Stomach (tissue), 9 donors: Measurements from ENCODE around the gene MIR17HG. TPM values are rescaled to one million over a fixed set of nuclear protein-coding genes. Genes with fewer than 3 reads are reported as not detected.

Experiments
- DNase-seq, 2 donors: peaks; one replicate each; pipeline versions ENCODE4 v3.0.0 to v3.0.0-alpha.2; 2013 to 2019
- H3K27ac ChIP-seq, 5 donors: fragments of 200-600 bp in 4 of 5; sonication (generic) in 4 of 5; one replicate each; pipeline ENCODE4 v1.5.1; 2013 to 2019; ENCODE audit warnings: mild to moderate bottlenecking in 1 of 5, moderate library complexity in 1 of 5
- H3K27me3 ChIP-seq, 3 donors: fragments of 200-600 bp; sonication (generic); one replicate each; pipeline ENCODE4 v1.5.1; 2017 to 2019; ENCODE audit warnings: mixed run types in 1 of 3
- H3K36me3 ChIP-seq, 4 donors: fragments of 200-600 bp; sonication (generic); 1 replicate in 3 of 4; 2 replicates in 1 of 4; pipeline ENCODE4 v1.5.1; 2016 to 2019
- H3K4me1 ChIP-seq, 4 donors: fragments of 200-600 bp; sonication (generic); one replicate each; pipeline ENCODE4 v1.5.1; 2016 to 2019
- H3K4me3 ChIP-seq, 4 donors: fragments of 200-600 bp; sonication (generic) in 3 of 4; one replicate each; pipeline ENCODE4 v1.5.1; 2016 to 2019; ENCODE audit warnings: mild to moderate bottlenecking in 1 of 4
- H3K9me3 ChIP-seq, 4 donors: fragments of 200-600 bp; sonication (generic); one replicate each; pipeline ENCODE4 v1.5.1; 2016 to 2019
- EP300 ChIP-seq: sonication (generic); formaldehyde crosslinking; IDR thresholded peaks from one replicate; pipeline ENCODE4 v1.6.1; 2017; ENCODE audit warnings: antibody characterized with exemption
- POLR2A ChIP-seq, 4 donors: fragments of 450-650 bp; IDR thresholded peaks; one replicate each; pipeline ENCODE4 v1.6.1; 2016; ENCODE audit warnings: antibody characterized with exemption in 4 of 4, control low read depth in 2 of 4, mild to moderate bottlenecking in 1 of 4, moderate library complexity in 1 of 4
- POLR2AphosphoS5 ChIP-seq, 3 donors: sonication (generic); formaldehyde crosslinking; IDR thresholded peaks; one replicate each; pipeline ENCODE4 v1.6.1; 2016; ENCODE audit warnings: antibody characterized with exemption in 3 of 3
- WGBS, 5 donors: extraction: QIAGEN DNeasy Blood & Tissue Kit in 3 of 5; methylation state at CpG; one replicate each; pipeline versions ENCODE4 v1.1.5 to v1.1.7; 2013 to 2018; 5-methylcytosine and 5-hydroxymethylcytosine counted together
- intact Hi-C: fragments of 100-400 bp; cut with DNase I; formaldehyde crosslinking; loops from one replicate; pipeline ENCODE4 v1.15.1; 2023; ENCODE audit warnings: low total_unique reads
- polyA plus RNA-seq, 3 donors: library from polyadenylated mRNA; stranded (reverse); fragments of 200-250 nt; gene quantifications; one replicate each; pipeline ENCODE4 v1.2.3, GENCODE V29; 2013
- total RNA-seq, 5 donors: library from RNA; depleted of rRNA; stranded (reverse); fragments of >200 nt; gene quantifications; one replicate each; pipeline versions ENCODE4 v1.1.0 to v1.2.3, GENCODE V29; 2014 to 2016
- TF ChIP-seq, protein P1 (sequence below), 7 experiments: fragments of 450-650 bp in 4 of 7; fragments of 200-600 bp in 3 of 7; sonication (generic) in 3 of 7; IDR thresholded peaks; one replicate each; pipeline ENCODE4 v1.5.1; 2016 to 2019; ENCODE audit warnings: antibody characterized with exemption in 7 of 7, control low read depth in 2 of 7, mild to moderate bottlenecking in 1 of 7
- donor health status: healthy with polysubstance abuse.
- donor health status: Bipolar disorder and iron deficiency.
- donor health status: healthy.

MIR17HG gene
- total and polyA plus RNA-seq, 8 donors, result 0.87 to 13.2 (median 4.8) TPM; not detected in 3

DNA sequence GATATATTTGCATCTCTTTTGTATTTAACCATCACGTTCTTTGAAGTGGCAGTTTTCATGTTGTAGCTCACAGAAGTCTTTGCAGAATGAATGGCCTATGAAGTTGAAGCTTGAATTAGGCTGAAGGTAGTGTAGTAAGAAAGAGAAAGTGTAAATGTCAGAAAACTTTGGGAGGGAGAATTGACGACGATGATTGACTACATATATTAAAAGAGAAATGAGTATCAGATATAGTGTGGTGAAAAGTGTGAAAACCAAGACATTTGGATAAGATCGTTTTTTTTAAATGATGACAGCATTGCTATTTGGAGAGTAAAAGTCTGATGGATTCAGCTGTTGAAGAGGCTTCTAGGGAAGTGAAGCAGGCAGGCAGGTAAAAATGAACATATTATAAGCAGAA is 36.3 kb downstream of the MIR17HG start:
- WGBS, 5 donors, result 72 to 81% (median 75%) methylated on average over 4 of the region's 4 CpGs
- TF ChIP-seq, protein P1, sequence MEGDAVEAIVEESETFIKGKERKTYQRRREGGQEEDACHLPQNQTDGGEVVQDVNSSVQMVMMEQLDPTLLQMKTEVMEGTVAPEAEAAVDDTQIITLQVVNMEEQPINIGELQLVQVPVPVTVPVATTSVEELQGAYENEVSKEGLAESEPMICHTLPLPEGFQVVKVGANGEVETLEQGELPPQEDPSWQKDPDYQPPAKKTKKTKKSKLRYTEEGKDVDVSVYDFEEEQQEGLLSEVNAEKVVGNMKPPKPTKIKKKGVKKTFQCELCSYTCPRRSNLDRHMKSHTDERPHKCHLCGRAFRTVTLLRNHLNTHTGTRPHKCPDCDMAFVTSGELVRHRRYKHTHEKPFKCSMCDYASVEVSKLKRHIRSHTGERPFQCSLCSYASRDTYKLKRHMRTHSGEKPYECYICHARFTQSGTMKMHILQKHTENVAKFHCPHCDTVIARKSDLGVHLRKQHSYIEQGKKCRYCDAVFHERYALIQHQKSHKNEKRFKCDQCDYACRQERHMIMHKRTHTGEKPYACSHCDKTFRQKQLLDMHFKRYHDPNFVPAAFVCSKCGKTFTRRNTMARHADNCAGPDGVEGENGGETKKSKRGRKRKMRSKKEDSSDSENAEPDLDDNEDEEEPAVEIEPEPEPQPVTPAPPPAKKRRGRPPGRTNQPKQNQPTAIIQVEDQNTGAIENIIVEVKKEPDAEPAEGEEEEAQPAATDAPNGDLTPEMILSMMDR (IDR thresholded peaks at IDR 0.05), result no peak
- TF ChIP-seq EP300, result no peak
- TF ChIP-seq POLR2AphosphoS5 (IDR thresholded peaks at IDR 0.05), result no peak
- TF ChIP-seq POLR2A (IDR thresholded peaks at IDR 0.05), result no peak
- intact Hi-C loops, result no loop called here

DNA sequence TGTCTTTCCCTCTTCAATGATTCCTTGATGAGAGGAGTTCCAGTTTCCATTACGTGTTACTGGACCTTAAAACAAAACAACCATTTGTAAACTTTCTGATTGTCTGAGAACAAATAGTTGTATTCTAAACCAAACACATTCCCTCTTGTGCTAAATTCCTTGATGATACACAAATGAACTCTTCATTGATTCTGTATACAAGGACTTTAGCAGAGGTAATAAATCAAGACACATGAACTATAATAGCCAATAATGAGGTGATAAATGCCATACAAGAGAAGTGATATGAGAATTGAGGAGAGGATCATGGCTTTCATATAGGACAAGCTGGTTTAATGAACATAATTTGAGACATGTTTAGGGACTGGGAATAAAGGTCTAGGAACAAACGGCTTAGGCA is 37.4 kb downstream of the MIR17HG start:
- DNase-seq, result no peak
- TF ChIP-seq POLR2A (IDR thresholded peaks at IDR 0.05), result no peak
- no peak for TF ChIP-seq EP300
- intact Hi-C loops, result no loop called here

More for the DNA sequence above, 36.3 kb downstream of the MIR17HG start:
- H3K4me3 ChIP-seq, result no peak overlapping the region
- no peak for DNase-seq
- H3K27ac ChIP-seq, result no peak overlapping the region
- H3K27me3 ChIP-seq, result no peaks in the 10 kb centered on the region
- H3K9me3 ChIP-seq, result no peaks in the 10 kb centered on the region
- H3K4me1 ChIP-seq, result no peaks in the 10 kb centered on the region
- H3K36me3 ChIP-seq, result no peaks in the 10 kb centered on the region

DNA sequence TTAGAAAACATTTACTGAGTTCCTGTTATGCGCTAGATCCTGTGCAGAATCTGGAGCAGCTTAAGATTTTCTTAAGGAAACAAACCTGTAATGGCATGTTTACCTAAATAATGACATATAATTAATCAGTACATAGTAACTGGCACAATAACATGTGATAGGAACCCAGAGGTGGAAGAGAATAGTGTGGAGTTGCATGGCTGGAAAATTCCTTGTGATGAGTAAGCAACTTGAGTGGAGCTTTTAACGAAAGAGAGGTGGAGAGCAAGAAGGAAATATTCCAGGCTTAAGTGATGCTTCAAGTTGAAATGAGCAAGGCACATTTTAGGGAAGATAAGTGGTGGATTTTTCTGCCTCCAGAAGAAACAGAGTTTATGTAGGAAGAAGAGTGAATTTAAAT is 41.7 kb downstream of the MIR17HG start:
- no peaks in the 10 kb centered on the region for H3K36me3 ChIP-seq
- no peaks in the 10 kb centered on the region for H3K9me3 ChIP-seq
- no peaks in the 10 kb centered on the region for H3K4me1 ChIP-seq
- 55 to 79% (median 69%) methylated on average over 2 of the region's 2 CpGs for WGBS, 5 donors
- H3K4me3 ChIP-seq, result no peak overlapping the region
- no peak overlapping the region for H3K27ac ChIP-seq
- no peak for DNase-seq
- peaks cover 0 to 17% (median 0%) of the 10 kb centered on the region in 3 donors for H3K27me3 ChIP-seq
- intact Hi-C loops, result no loop called here
- TF ChIP-seq POLR2AphosphoS5 (IDR thresholded peaks at IDR 0.05), result no peak
- TF ChIP-seq, protein P1 (IDR thresholded peaks at IDR 0.05), result no peak

More for the DNA sequence above, 37.4 kb downstream of the MIR17HG start:
- 52 to 71% (median 62%) methylated on average over 2 of the region's 2 CpGs for WGBS, 5 donors
- no peaks in the 10 kb centered on the region for H3K9me3 ChIP-seq
- H3K27ac ChIP-seq, result no peak overlapping the region
- H3K36me3 ChIP-seq, result no peaks in the 10 kb centered on the region
- no peaks in the 10 kb centered on the region for H3K4me1 ChIP-seq
- no peaks in the 10 kb centered on the region for H3K27me3 ChIP-seq
- no peak overlapping the region for H3K4me3 ChIP-seq

DNA sequence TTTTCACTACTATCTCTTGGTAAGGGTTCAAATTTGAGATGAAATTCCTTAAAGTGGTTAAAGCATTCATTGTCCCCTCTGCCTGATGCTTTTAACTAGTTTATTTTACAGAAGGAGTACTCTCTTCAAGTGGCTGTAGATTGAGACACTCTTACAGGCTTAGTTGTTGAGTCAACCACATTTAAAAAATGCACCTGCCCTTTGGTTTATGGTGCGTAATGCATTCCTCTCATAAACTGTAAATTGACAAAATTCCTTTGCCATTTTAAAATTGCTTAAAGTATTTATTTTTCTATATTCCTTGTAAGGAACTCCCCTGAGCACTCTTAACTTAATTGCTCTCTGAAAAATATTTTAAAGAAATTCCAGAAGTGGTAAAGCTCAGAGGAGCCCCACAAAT is 50.1 kb downstream of the MIR17HG start:
- Histone ChIP-seq H3K4me1 (peaks cover 9 to 18% (median 14%) of the 10 kb centered on the region in 4 donors), H3K27ac (no peak overlapping the region), H3K9me3 (no peaks in the 10 kb centered on the region), H3K36me3 (no peaks in the 10 kb centered on the region), H3K4me3 (no peak overlapping the region), H3K27me3 (peaks cover 0 to 71% (median 58%) of the 10 kb centered on the region in 3 donors)
- WGBS, 5 donors, result 90 to 100% (median 92%) methylated on average over 1 of the region's 1 CpG
- no peak for TF ChIP-seq POLR2AphosphoS5 (IDR thresholded peaks at IDR 0.05)
- no peak for TF ChIP-seq EP300
- no peak for TF ChIP-seq POLR2A (IDR thresholded peaks at IDR 0.05)
- TF ChIP-seq, protein P1 (IDR thresholded peaks at IDR 0.05), result no peak
- no peak for DNase-seq
- intact Hi-C loops, result no loop called here

DNA sequence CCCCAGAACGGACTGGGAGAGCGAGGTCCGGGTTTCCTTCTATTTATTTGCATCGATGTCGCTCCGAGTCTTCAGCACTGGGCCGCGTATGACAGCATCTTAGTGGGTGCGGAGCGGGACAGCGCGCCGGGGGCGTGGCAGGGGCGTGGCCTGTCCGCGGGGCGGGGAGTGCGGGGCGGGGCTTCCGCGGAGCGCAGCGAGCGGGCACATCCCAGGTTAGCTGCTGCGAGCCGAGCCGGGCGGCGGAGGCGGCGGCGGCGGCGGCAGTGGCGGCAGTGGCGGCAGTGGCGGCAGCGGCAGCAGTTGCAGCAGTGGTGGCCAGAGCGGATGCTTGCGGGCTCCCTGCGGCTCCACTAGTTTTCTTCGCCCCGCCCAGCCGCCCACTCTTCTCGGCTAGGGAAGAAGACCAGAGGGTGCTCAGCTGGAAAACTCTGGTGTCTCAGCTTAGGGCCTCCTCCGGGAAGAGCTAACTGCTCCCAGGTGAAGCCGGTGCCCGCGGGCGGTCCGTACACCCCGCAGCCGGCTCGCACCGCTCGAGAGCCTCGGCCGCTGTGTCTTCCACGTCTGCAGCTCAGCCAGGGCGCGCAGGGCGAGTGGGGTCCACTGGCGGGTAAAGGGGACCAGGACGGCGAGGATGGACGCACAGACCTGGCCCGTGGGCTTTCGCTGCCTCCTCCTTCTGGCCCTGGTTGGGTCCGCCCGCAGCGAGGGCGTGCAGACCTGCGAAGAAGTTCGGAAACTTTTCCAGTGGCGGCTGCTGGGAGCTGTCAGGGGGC is 51.1 kb downstream of the MIR17HG start, which contains the start of gene GPC5:
TSS of gene GPC5 (plus strand) at position 209 of the 776 bp plus-strand sequence.
- TF ChIP-seq EP300, result no peak
- TF ChIP-seq, protein P1 (IDR thresholded peaks at IDR 0.05), result no peak
- no peak for TF ChIP-seq POLR2AphosphoS5 (IDR thresholded peaks at IDR 0.05)
- TF ChIP-seq POLR2A (IDR thresholded peaks at IDR 0.05), result no peak
- Histone ChIP-seq H3K27me3 (peaks cover 0 to 71% (median 62%) of the 10 kb centered on the region in 3 donors), H3K4me1 (peaks cover 9 to 18% (median 14%) of the 10 kb centered on the region in 4 donors), H3K9me3 (no peaks in the 10 kb centered on the region), H3K4me3 (peak within 1 kb of the TSS; percentile 44 to 64 (median 49)), H3K36me3 (no peaks in the 10 kb centered on the region), H3K27ac (no peak within 1 kb of the TSS)
- DNase-seq, result peak; percentile 80 to 90
- 0 to 2% (median 1%) methylated on average over 35 to 76 of the region's 76 CpGs for WGBS, 5 donors
- intact Hi-C loops, result no loop called here
